ENCODE measurements around the gene RIC8A.

DNA sequence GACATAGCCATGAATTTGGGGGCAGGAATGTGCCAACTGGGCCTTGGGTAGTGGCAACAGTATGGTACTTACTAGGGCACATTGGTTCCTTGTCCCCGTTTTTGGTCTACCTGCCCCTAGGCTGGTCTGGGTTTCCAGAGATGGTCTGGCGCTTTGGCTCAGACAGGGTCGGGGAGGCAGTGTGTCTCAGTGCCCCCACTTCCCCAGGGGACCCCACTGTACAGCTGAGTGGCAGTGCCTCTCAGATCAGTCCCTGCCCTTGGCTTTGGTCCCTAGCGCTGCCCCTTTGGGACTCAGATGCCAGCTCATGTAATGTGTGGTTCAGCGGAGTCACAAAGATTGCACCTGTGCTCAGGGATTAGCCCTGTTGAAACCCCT, 3.3 kb downstream of the RIC8A start:
- TF ChIP-seq, protein P1, sequence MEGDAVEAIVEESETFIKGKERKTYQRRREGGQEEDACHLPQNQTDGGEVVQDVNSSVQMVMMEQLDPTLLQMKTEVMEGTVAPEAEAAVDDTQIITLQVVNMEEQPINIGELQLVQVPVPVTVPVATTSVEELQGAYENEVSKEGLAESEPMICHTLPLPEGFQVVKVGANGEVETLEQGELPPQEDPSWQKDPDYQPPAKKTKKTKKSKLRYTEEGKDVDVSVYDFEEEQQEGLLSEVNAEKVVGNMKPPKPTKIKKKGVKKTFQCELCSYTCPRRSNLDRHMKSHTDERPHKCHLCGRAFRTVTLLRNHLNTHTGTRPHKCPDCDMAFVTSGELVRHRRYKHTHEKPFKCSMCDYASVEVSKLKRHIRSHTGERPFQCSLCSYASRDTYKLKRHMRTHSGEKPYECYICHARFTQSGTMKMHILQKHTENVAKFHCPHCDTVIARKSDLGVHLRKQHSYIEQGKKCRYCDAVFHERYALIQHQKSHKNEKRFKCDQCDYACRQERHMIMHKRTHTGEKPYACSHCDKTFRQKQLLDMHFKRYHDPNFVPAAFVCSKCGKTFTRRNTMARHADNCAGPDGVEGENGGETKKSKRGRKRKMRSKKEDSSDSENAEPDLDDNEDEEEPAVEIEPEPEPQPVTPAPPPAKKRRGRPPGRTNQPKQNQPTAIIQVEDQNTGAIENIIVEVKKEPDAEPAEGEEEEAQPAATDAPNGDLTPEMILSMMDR (conservative IDR thresholded peaks at IDR 0.05; ENCODE audit: low read length) = no peak
- no peak for TF ChIP-seq EZH2phosphoT487 (IDR thresholded peaks at IDR 0.05; ENCODE audit: borderline replicate concordance, low read depth, low read length)

All from OCI-LY7 (cell line).